ENCODE data around the gene IPMK. TPM values are rescaled to one million over a fixed set of nuclear protein-coding genes. Genes with fewer than 3 reads are reported as not detected.
"Not testable (repeated sequence)": the region's sequence is repeated elsewhere in the genome, so short reads cannot be mapped to it uniquely, and the experiment has no call there.

IPMK gene
- total RNA-seq, 3 donors from 2014 or later, result 7.5 to 8.8 (median 7.8) TPM

DNA sequence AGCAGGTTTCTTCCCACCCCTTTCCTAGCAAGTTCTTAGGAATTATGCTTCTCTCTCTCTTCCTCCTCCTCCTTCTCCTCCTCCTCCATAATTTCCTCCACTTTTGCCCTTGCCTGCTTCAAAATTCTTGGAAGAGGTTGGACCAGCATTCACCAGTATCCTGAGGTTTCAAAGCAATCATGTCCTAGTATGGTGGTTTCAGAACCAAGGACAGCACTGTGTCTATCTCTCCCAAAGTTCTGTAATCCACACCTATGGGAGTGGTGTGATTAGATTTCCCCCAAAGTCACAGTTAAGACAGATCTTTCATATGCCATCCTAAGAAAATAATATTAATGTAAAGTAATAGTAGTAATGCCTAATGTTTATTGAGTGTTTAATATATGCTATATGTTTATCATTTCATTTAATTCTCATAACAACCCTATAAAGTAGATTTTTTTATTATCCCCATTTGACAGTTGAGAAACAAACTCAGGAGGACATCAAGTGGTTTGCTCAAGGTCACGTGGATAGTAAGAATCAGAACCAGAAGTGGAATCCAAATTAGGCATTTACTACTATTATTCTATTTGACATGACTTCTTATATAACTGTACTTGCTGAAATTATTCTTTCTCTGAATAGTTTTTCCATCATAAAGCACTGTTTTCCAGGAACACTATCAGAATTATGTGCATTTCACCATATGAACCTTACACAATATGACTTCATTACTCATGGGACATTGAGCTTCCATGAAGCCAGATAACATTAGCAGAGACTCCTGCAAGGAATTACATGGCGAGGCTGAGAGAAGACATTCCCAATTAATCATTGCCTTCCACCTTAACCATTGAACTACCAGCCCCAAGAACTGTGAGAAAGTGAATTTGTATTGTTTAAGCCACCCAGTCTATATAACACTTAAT lies 91.4 kb downstream of the IPMK start:
- DNase-seq (no peak), ATAC-seq (no peak)
- Mint-ChIP-seq H3K4me1 (ENCODE audit: low read depth) (no peaks in the 10 kb centered on the region), H3K4me3 (no peak overlapping the region), H3K9me3 (no peaks in the 10 kb centered on the region), H3K27me3 (ENCODE audit: low read depth) (peaks cover 4% of the 10 kb centered on the region), H3K36me3 (ENCODE audit: insufficient read depth) (no peaks in the 10 kb centered on the region)

DNA sequence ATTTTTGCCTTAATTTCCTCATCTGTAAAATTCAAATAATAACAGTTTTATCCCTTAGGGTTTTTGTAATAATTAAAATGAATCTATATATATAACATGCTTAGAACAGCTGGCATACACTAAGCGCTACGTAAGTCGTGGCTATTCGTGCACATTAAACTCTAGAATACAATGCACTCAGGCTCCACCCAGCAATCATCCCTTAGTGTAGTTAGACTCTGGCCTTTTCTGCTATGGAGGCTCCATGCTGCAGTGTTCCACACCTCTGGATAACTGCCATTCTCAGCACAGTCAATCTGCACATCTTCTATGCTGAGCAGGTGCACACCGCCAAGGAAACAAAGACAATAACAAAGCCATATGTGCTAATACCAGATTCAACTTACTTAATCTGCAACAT lies 92.9 kb downstream of the IPMK start:
- no peaks in the 10 kb centered on the region for H3K4me1 Mint-ChIP-seq (ENCODE audit: low read depth)
- ATAC-seq (no peak), DNase-seq (no peak)
- H3K9me3 Mint-ChIP-seq, result no peaks in the 10 kb centered on the region
- H3K27me3 Mint-ChIP-seq (ENCODE audit: low read depth), result peaks cover 4% of the 10 kb centered on the region
- no peaks in the 10 kb centered on the region for H3K36me3 Mint-ChIP-seq (ENCODE audit: insufficient read depth)
- H3K4me3 Mint-ChIP-seq, result no peak overlapping the region

DNA sequence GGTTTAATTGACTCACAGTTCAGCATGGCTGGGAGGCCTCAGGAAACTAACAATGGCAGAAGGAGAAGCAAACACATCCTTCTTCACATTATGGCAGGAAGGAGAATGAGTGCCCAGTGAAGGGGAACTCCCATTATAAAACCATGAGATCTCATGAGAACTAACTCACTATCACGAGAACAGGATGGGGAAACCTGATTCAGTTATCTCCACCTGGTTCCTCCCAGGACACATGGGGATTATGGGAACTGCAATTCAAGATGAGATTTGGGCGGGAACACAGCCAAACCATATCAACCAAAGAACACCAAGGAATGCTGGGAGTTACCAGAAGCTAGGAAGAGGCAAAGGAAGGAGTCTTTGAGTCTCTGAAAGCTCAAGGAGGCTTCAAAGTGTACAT lies 94.3 kb downstream of the IPMK start:
- DNase-seq, result no peak
- Mint-ChIP-seq H3K4me1 (ENCODE audit: low read depth) (no peaks in the 10 kb centered on the region), H3K4me3 (no peak overlapping the region), H3K36me3 (ENCODE audit: insufficient read depth) (no peaks in the 10 kb centered on the region), H3K9me3 (no peaks in the 10 kb centered on the region), H3K27me3 (ENCODE audit: low read depth) (peaks cover 4% of the 10 kb centered on the region)
- no peak for ATAC-seq

DNA sequence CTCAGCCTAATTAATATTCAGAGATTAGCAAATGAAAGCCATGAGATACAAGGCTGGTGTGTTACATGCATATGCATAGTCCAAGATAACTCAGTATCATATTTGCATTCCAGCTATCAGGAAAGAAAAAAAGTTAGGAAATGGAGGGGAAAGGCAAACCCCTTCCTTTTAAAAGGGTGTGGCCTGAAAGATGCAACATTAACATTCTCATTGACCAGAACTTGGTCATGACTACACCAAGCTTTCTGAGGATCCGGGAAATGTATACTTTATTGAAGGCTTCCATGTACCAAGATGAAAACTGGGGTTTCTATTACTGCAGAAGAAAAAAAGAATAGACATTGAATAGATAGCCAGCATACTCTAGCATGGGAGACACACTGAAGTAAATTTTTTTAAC lies 96.5 kb downstream of the IPMK start:
- H3K9me3 Mint-ChIP-seq, result no peaks in the 10 kb centered on the region
- no peak for ATAC-seq
- no peak for DNase-seq
- no peak overlapping the region for H3K4me3 Mint-ChIP-seq
- peaks cover 7% of the 10 kb centered on the region for H3K27me3 Mint-ChIP-seq (ENCODE audit: low read depth)
- no peaks in the 10 kb centered on the region for H3K4me1 Mint-ChIP-seq (ENCODE audit: low read depth)
- H3K36me3 Mint-ChIP-seq (ENCODE audit: insufficient read depth), result no peaks in the 10 kb centered on the region

DNA sequence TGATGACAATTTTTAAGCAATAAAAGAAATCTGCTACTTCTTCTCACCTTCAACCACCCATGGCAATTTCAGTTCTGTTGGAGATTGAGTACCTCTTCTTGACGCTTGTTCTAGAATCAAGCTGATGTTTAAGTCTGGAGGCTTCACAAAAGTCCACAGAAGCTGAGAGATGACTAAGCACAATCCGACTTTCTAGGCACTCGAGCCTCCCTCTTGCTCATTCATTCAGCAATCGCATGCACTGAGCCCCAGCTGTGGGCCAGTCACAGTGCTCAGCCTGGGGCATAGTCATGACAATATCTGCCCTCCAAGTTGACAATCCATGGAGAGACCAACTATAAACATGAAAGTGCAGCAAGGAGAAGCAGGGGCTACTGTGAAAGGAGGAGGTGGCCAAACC lies 103.2 kb downstream of the IPMK start:
- no peak overlapping the region for H3K4me3 Mint-ChIP-seq
- H3K9me3 Mint-ChIP-seq, result no peaks in the 10 kb centered on the region
- H3K27me3 Mint-ChIP-seq (ENCODE audit: low read depth), result peaks cover 5% of the 10 kb centered on the region
- DNase-seq (no peak), ATAC-seq (no peak)
- H3K36me3 Mint-ChIP-seq (ENCODE audit: insufficient read depth), result no peaks in the 10 kb centered on the region
- H3K4me1 Mint-ChIP-seq (ENCODE audit: low read depth), result no peaks in the 10 kb centered on the region

DNA sequence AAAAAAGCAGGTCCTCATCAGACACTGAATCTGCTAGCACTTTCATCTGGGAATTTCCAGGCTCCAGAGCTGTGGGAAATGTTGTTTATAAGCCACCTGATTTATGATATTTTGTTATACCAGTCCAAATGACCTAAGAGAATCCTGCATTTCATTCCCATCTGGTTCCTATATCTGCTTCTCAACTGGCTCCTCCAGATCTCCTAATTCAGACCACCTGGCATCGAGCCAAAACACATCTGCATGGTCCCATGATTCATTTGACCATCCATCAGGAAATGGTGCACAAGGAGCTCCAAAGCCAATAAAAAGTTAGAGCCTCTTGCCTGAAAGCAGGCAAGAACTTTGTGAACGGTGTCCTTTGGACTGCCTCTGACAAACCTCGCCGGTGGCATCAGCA lies 108.9 kb downstream of the IPMK start:
- no peaks in the 10 kb centered on the region for H3K4me1 Mint-ChIP-seq (ENCODE audit: low read depth)
- DNase-seq (no peak), ATAC-seq (no peak)
- no peaks in the 10 kb centered on the region for H3K36me3 Mint-ChIP-seq (ENCODE audit: insufficient read depth)
- no peaks in the 10 kb centered on the region for H3K9me3 Mint-ChIP-seq
- no peak overlapping the region for H3K4me3 Mint-ChIP-seq
- peaks cover 7% of the 10 kb centered on the region for H3K27me3 Mint-ChIP-seq (ENCODE audit: low read depth)

DNA sequence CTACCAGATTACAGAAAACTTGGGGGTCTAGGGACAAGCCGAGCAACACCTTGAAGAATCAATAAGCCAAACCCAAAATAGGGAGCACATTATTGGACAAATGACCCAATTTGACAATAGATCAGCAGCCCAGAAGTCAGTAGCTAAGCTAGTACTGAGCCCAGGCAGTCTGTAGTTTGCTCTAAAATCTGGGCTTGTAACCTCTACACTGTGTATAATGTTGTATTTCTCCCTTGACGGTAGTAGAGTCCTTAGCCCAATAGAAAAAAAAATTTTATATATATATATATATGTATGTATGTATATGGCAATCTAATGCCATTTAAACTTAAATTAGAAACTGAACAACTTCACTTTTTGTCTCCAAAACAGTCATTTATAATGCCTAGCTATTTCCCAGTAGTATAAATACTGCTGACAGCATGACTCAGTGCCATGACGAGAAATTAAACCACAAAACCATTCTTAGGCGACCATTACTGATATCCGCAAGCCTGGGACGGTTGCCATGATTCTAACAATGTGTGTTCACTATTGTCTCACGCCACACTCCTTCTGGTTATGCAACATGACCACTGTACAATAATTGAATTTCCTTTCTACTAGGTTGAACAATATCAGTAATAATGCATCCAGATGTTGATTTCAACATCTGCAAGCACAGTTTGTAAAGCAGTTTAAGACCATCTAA lies 110.5 kb downstream of the IPMK start:
- ATAC-seq (no peak), DNase-seq (no peak)
- Mint-ChIP-seq H3K9me3 (no peaks in the 10 kb centered on the region), H3K36me3 (ENCODE audit: insufficient read depth) (no peaks in the 10 kb centered on the region), H3K4me3 (no peak overlapping the region), H3K27me3 (ENCODE audit: low read depth) (peaks cover 7% of the 10 kb centered on the region), H3K4me1 (ENCODE audit: low read depth) (no peaks in the 10 kb centered on the region)

DNA sequence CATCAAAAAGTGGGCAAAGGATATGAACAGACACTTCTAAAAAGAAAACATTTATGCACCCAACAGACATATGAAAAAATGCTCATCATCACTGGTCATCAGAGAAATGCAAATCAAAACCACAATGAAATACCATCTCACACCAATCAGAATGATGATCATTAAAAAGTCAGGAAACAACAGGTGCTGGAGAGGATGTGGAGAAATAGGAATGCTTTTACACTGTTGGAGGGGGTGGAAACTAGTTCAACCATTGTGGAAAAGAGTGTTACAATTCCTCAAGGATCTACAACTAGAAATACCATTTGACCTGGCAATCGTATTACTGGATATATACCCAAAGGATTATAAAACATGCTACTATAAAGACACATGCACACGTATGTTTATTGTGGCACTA lies 111.8 kb downstream of the IPMK start:
- H3K36me3 Mint-ChIP-seq (ENCODE audit: insufficient read depth); H3K4me3 Mint-ChIP-seq; DNase-seq; H3K9me3 Mint-ChIP-seq; ATAC-seq; H3K4me1 Mint-ChIP-seq (ENCODE audit: low read depth); H3K27me3 Mint-ChIP-seq (ENCODE audit: low read depth): not testable (repeated sequence)

DNA sequence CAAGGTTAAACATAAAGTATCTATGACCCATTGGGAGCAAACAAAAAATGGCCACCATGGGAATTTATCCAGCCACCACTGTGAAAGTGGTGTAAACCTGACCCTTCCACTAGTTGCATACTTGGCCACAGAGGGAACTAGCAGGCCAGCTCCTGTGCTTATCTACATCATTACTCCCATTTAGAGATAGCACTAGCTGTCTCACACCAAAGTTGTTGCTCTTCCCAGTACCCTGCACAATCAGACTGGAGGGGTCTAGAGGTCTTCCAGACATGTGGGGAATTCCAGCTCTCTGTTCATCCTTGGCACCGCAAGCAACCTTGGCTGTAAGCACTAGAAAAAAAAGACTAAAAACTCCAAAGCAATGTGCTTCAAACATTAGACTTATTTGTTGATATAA lies 113.9 kb downstream of the IPMK start:
- Mint-ChIP-seq H3K4me1 (ENCODE audit: low read depth) (no peaks in the 10 kb centered on the region), H3K4me3 (no peak overlapping the region), H3K9me3 (no peaks in the 10 kb centered on the region), H3K27me3 (ENCODE audit: low read depth) (peaks cover 7% of the 10 kb centered on the region), H3K36me3 (ENCODE audit: insufficient read depth) (no peaks in the 10 kb centered on the region)
- ATAC-seq, result no peak
- DNase-seq, result no peak

DNA sequence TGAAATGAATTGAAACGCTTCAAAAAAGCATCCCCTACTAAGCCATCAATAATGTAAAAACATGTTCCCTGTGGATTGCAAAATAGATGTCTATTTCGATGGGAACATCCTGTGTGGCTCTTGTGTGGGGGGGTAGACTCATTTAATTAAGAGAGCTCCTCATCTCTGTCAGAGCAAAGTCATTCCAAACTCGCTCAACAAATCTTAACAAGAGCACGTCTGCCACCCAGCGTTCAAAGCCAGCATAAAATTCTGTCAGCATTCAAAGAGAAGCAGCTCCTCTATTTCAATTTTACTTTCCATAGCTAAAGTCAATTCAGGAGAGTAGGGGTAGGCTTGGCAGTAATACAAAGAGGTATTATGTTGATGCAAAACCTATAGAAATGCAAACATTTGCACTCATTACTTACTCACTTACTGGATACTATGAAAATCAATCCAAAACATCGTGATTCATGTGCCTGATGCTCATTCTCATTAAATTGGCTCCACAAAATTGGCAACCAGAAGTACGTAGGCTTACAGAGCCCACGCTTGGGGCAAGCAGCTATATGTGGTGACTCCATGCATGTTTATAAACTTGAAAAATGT lies 114.9 kb downstream of the IPMK start:
- Mint-ChIP-seq H3K36me3 (ENCODE audit: insufficient read depth) (no peaks in the 10 kb centered on the region), H3K9me3 (no peaks in the 10 kb centered on the region), H3K4me1 (ENCODE audit: low read depth) (no peaks in the 10 kb centered on the region), H3K4me3 (no peak overlapping the region), H3K27me3 (ENCODE audit: low read depth) (peaks cover 7% of the 10 kb centered on the region)
- ATAC-seq, result no peak
- peak; percentile 5 for DNase-seq

DNA sequence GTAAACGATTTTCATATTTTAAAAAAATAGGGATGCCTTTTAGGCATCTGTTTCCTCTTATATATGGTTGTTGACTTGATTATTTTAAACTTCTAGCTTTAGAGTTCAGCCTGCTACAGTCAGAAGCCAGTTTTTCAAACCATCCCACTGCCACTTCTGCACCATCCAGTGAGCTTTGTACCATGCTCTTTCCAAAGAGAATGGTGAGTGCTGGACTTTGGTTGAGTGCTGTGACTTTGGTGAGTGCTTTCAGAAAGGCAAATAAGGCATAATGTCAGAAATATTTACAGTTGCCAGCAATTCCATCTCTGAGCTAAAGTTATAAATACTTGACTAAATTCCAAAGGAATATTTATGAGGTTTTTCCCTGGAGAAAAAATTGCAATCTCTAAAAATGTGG lies 117.4 kb downstream of the IPMK start:
- H3K27me3 Mint-ChIP-seq (ENCODE audit: low read depth), result no peaks in the 10 kb centered on the region
- no peaks in the 10 kb centered on the region for H3K4me1 Mint-ChIP-seq (ENCODE audit: low read depth)
- H3K9me3 Mint-ChIP-seq, result no peaks in the 10 kb centered on the region
- no peaks in the 10 kb centered on the region for H3K36me3 Mint-ChIP-seq (ENCODE audit: insufficient read depth)
- DNase-seq (no peak), ATAC-seq (no peak)
- H3K4me3 Mint-ChIP-seq, result no peak overlapping the region

DNA sequence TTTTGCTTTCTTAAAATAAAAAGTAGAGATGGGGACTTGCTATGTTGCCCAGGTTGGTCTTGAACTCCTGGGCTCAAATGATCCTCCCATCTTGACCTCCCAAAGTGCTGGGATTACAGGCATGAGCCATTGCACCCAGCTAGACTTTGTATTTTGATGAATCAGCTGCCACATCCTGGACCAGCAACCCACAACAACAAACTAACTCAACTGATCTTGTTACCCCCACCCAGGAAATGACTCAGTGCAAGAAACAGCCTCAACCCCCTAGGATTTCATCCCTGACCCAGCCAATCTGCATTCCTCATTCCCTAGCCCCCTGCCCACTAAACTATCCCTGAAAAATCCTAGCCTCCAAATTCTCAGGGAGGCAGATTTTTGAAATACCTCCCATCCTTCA lies 123.8 kb downstream of the IPMK start:
- Mint-ChIP-seq H3K27me3 (ENCODE audit: low read depth) (peaks cover 5% of the 10 kb centered on the region), H3K4me1 (ENCODE audit: low read depth) (peaks cover 7% of the 10 kb centered on the region), H3K9me3 (peaks cover 3% of the 10 kb centered on the region), H3K4me3 (no peak overlapping the region), H3K36me3 (ENCODE audit: insufficient read depth) (no peaks in the 10 kb centered on the region)
- ATAC-seq (no peak), DNase-seq (no peak)

Data from activated T-cell treated with anti-CD3 and anti-CD28 coated beads, Interleukin-2, amount 50 U/mL, for 4 hours (primary cell).